HG03457 (cell line): ENCODE data around the gene MED26.

ENCODE experiments used
- ATAC-seq: cut with Tn5 transposase; IDR thresholded peaks from one replicate; pipeline ENCODE4 v1.9.1; 2021; ENCODE audit warnings: moderate number of reproducible peaks; ENCODE audit not compliant: unreplicated experiment

MED26 gene

GRCh38 chr19:16590876-16591802 is 36.9 kb downstream of the MED26 start:
- no peak for ATAC-seq

- ATAC-seq, result no peak
Observed at GRCh38 chr19:16589917-16590316, 38.1 kb downstream of the MED26 start.

- ATAC-seq, result no peak
Observed at GRCh38 chr19:16588824-16589577, 39.0 kb downstream of the MED26 start.

DNA sequence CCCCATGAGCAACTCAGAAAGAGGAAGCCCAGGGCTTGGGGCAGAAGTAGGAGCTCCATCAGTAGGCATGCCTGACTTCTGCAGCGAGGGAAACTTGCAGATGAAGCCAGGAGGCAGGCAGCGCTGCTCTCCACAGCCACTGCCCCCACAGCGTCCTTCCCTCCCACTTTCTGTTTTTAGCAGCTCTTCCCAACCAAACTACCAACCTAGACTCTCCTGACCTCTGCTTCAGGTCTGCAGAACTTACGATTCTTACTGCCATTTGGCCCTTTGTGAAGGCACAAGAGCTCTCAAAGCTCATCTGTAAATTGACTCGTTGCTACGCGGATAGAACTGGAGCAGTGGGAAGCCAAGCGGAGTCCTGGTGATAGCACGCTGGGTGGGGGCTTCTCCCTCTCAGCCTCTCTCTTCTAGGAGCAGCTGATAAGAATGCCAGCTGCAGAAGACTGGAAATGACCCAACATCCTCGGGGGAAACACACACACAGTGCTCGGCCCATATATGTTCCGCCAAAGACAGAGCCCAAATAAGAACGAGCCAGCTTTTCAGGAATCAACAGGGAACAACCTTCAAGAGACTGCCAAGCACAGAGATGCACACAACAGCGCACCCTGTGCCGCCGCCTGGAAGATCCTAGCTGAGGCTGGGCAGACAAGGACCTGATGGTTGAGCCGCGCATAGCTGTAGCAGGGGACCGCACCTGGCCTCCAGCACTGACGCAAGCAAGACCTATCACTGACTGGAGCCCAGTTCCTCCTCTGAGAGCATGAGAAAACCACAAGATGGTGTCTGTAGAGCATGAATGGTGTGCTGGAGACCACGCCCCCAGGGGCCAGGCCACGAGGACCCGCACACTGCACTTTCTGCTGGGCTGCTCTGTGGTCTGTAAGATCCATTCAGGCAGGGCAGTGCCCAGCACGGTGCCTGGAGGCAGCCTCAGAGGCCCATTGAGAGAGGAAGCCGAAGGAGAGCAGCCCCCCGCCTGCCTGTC is 39.9 kb downstream of the MED26 start:
- peak; percentile 25 for ATAC-seq

DNA sequence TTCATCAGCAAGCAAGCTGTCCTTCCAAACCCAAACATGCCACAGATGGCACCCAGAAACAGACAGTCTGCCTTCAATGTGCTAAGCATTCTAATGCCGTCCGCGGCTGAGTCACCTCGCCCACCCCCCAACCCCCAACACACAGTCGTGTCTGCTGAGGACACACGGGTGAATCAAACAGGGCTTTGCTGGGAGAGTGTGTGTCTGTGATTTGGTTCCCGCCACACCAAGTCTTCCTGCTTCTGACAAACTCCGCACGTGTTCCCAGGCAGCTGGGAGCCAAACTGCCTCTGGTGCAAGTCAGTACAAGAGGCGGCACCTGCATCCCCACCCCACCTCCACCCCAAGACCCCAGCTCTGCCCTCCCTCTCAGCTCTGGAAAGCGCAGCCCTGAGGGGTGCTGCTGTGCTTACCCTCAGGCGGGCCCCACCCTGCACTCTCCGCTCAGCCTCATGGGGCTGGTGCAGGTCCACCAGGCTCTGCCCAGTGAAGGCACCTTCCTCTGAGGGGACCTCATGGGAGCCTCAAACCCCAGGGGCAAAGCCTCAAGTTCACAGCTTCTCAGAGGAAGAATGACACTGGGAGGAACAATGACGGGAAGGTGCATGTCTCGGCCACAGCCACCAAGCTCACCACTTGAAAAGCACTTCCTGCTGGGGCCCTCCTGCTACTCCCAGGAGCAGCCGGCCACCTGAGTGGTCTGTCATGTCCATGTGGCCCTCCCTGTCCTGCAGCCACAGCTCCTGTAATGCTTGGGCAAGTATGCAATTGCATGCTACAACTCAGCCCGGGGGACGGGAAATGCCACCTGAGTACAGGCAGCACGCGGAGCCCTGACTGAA is 40.8 kb downstream of the MED26 start:
- ATAC-seq, result no peak

GRCh38 chr19:16586477-16586871 is 41.5 kb downstream of the MED26 start:
- ATAC-seq, result no peak

- ATAC-seq, result no peak
Observed at GRCh38 chr19:16585808-16586476, 42.1 kb downstream of the MED26 start.

- no peak for ATAC-seq
Observed at GRCh38 chr19:16585094-16585801, 42.8 kb downstream of the MED26 start.

GRCh38 chr19:16584248-16585093 is 43.5 kb downstream of the MED26 start:
- peak; percentile 36 for ATAC-seq

- no peak for ATAC-seq
Observed at GRCh38 chr19:16582486-16583261, 45.3 kb downstream of the MED26 start.

- ATAC-seq, result no peak
Observed at GRCh38 chr19:16581971-16582343, 46.0 kb downstream of the MED26 start.

DNA sequence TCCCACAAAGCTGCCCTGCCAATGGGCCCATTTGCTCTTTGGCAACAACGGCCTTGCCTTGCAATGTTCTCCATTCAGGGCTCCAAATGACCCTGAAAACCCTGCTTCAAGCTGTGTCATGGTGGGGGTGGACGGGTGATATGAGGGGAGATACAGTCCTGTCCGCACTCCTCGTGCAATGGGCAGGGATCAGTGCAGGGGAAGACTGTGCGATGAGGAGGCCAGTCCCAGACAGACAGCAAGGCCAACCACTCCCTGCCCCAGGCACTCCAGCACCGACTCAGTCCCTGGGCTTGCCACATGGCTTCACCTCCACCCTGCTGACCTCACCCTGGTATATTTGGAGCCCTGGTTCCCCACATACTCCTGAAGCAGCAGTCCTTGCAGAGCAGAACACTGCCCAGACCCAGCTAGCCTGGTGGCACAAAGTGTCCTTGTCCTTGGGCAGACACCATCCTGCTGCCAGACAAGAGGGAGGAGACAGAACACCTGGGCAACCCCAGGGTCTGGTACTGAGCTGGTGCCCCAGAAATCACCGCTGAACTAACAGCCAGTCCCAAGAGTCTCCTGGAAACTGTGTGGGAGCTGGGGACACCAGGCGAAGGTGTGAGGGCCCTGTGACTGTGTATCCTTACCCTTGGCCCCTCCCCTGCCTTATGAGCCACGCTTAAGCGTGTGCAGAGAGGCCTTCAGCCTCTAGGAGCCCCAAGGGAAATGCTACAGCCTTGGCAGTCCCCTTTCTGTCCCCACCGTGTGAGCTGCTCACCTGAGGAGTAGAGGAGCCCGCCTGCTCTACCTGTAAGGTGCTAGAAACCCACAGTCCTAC is 46.6 kb downstream of the MED26 start:
- ATAC-seq, result no peak

DNA sequence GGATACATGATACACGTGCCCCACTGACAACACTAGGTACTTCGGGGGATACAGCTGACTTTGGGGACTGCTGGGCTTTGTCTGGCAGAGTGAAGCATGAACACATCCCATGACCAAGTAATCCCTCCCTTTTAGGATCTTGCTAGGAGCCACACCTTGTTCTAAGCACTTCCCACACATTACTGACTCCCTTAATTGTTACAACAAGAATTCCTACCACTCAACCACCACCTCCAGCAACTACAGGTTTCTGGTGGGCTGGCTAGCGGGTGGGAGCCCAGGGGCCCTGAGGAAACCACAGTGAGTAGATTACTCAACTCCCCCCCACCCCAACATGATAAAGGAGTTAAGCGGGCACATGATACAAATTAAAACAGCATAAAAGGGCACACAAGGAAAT is 48.6 kb downstream of the MED26 start:
- ATAC-seq, result no peak

DNA sequence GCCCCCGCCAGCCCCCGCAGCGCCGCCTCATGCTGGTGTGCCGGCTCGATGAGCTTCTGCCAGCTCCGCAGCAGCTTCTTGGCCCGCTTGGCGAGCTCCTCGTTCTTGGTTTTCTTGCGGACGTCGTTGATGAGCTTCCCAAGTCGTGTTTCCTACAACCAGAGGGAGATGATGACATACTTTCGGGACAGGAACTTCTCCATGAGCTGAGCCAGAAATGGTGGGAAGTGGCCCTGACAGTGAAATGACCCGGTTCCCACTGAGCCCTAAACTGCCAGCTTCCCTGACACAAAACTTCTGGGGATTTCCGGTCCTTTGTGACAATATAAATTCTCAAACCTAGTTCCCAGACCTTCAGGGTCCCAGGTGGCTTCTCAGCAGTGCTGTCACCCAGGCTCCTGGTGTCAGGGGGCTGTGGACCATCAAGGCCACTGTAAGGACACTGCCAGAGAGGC is 50.4 kb downstream of the MED26 start:
- no peak for ATAC-seq

GRCh38 chr19:16576690-16577530 is 51.1 kb downstream of the MED26 start:
- ATAC-seq, result no peak
